Glutamatergic neuron (in vitro differentiated cells): Measurements from ENCODE around the gene PODN. TPM values are rescaled to one million over a fixed set of nuclear protein-coding genes. Genes with fewer than 3 reads are reported as not detected.
A peak's percentile ranks its signal among the peaks of the same experiment; 100 is the strongest.

Experiments used
- DNase-seq: peaks from one replicate; pipeline ENCODE4 v3.0.0; 2022
- H3K27ac Mint-ChIP-seq: one replicate; pipeline ENCODE4 v1.8.0; 2020; ENCODE audit warnings: mild to moderate bottlenecking, mixed read lengths, inconsistent platforms; ENCODE audit not compliant: unreplicated experiment
- H3K27me3 Mint-ChIP-seq: one replicate; pipeline ENCODE4 v1.8.0; 2020; ENCODE audit warnings: mild to moderate bottlenecking, moderate library complexity, mixed read lengths, inconsistent platforms; ENCODE audit not compliant: unreplicated experiment
- H3K36me3 Mint-ChIP-seq: one replicate; pipeline ENCODE4 v1.8.0; 2020; ENCODE audit warnings: mild to moderate bottlenecking, mixed read lengths, inconsistent platforms; ENCODE audit not compliant: unreplicated experiment
- H3K4me1 Mint-ChIP-seq: one replicate; pipeline ENCODE4 v1.8.0; 2020; ENCODE audit warnings: mild to moderate bottlenecking, low read depth, mixed read lengths, inconsistent platforms; ENCODE audit not compliant: unreplicated experiment
- H3K4me3 Mint-ChIP-seq: one replicate; pipeline ENCODE4 v1.8.0; 2020; ENCODE audit warnings: mild to moderate bottlenecking, mixed read lengths, inconsistent platforms; ENCODE audit not compliant: unreplicated experiment
- H3K9me3 Mint-ChIP-seq: one replicate; pipeline ENCODE4 v1.8.0; 2020; ENCODE audit warnings: mild to moderate bottlenecking, moderate library complexity, mixed read lengths, inconsistent platforms; ENCODE audit not compliant: unreplicated experiment
- CTCF ChIP-seq: fragments of 200-600 bp; sonication (generic); IDR thresholded peaks from one replicate; pipeline ENCODE4 v1.5.0; 2021; ENCODE audit not compliant: partially characterized antibody, unreplicated experiment
- total RNA-seq: library from RNA; stranded (reverse); fragmentation: NEBNext Ultra II Directional; extraction: Animal tissue kit (Norgen Biotek cat#: 25700); gene quantifications from one replicate; pipeline ENCODE4 v1.2.1, GENCODE V29; 2021; ENCODE audit not compliant: unreplicated experiment

The PODN gene
- total RNA-seq, 1 donor from 2014 or later, result 3.1 TPM

- no peak overlapping the region for H3K4me3 Mint-ChIP-seq
- H3K27me3 Mint-ChIP-seq, result no peaks in the 10 kb centered on the region
- H3K36me3 Mint-ChIP-seq, result no peaks in the 10 kb centered on the region
- TF ChIP-seq CTCF, result no peak
- no peaks in the 10 kb centered on the region for H3K4me1 Mint-ChIP-seq
- H3K27ac Mint-ChIP-seq, result no peak overlapping the region
- no peaks in the 10 kb centered on the region for H3K9me3 Mint-ChIP-seq
- no peak for DNase-seq
These were observed 36.3 kb upstream of the PODN start for GRCh38 chr1:53025769-53026112.

GRCh38 chr1:53026254-53026653 is 35.8 kb upstream of the PODN start:
- no peak overlapping the region for H3K4me3 Mint-ChIP-seq
- H3K36me3 Mint-ChIP-seq, result no peaks in the 10 kb centered on the region
- no peaks in the 10 kb centered on the region for H3K27me3 Mint-ChIP-seq
- no peak for DNase-seq
- H3K4me1 Mint-ChIP-seq, result no peaks in the 10 kb centered on the region
- no peaks in the 10 kb centered on the region for H3K9me3 Mint-ChIP-seq
- H3K27ac Mint-ChIP-seq, result no peak overlapping the region
- no peak for TF ChIP-seq CTCF

- no peak for TF ChIP-seq CTCF
- no peaks in the 10 kb centered on the region for H3K27me3 Mint-ChIP-seq
- H3K4me3 Mint-ChIP-seq, result no peak overlapping the region
- H3K4me1 Mint-ChIP-seq, result no peaks in the 10 kb centered on the region
- no peaks in the 10 kb centered on the region for H3K36me3 Mint-ChIP-seq
- no peak overlapping the region for H3K27ac Mint-ChIP-seq
- H3K9me3 Mint-ChIP-seq, result no peaks in the 10 kb centered on the region
- DNase-seq, result no peak
These were observed 30.3 kb upstream of the PODN start for GRCh38 chr1:53031732-53032131.

- Mint-ChIP-seq H3K27me3 (peaks cover 2% of the 10 kb centered on the region), H3K36me3 (no peaks in the 10 kb centered on the region), H3K9me3 (no peaks in the 10 kb centered on the region), H3K4me1 (peaks cover under 1% of the 10 kb centered on the region), H3K27ac (peak overlapping the region; percentile 29), H3K4me3 (no peak overlapping the region)
- no peak for DNase-seq
- TF ChIP-seq CTCF, result no peak
These were observed 24.9 kb upstream of the PODN start for GRCh38 chr1:53037159-53037558.

GRCh38 chr1:53038566-53038965 is 23.4 kb upstream of the PODN start:
- no peak overlapping the region for H3K27ac Mint-ChIP-seq
- H3K9me3 Mint-ChIP-seq, result no peaks in the 10 kb centered on the region
- TF ChIP-seq CTCF, result no peak
- H3K4me1 Mint-ChIP-seq, result peaks cover 4% of the 10 kb centered on the region
- H3K27me3 Mint-ChIP-seq, result peaks cover 2% of the 10 kb centered on the region
- no peak overlapping the region for H3K4me3 Mint-ChIP-seq
- DNase-seq, result no peak
- no peaks in the 10 kb centered on the region for H3K36me3 Mint-ChIP-seq
